Glomerular visceral epithelial cell (primary cell): ENCODE data around the gene IL10RB.

ENCODE experiments used
- DNase-seq: peaks from one replicate; pipeline ENCODE4 v3.0.0-alpha.2; 2016; ENCODE audit errors: extremely low spot score

The IL10RB gene

DNA sequence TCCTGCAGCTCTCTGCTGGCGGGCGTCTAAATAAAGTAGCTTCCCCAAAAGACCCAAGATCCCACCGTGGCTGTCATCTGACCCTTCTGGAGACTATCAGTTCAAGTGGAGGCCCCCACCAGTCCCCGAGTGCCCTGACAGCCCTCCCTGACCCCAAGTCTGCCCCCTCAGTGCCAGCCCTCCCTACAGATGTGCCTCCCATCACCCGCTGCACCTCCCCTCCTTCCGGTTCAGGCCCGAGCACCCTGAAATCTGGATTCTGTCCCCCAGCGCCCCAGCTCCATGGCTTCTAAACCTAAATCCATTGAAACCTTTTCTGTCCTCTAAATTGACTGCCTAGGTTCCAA, 595 bp downstream of the IL10RB start:
- no peak for DNase-seq

DNA sequence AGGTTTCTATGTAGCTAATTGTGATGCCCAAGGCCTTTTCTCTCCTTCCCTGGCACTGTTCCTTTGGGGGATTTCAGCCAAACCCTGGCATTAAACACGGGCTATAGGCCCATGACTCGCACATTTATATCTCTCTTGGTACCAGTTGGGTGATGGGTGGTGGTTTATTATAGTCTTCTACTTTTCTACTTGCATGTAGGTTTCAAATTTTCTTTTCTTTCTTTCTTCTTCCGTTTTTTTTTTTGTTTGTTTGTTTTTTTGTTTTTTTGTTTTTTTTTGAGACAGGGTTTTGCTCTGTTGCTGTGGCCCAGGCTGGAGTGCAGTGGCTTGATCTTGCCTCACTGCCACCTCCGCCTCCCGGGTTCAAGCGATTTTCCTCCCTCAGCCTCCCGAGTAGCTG, 1.1 kb downstream of the IL10RB start:
- DNase-seq, result no peak

DNA sequence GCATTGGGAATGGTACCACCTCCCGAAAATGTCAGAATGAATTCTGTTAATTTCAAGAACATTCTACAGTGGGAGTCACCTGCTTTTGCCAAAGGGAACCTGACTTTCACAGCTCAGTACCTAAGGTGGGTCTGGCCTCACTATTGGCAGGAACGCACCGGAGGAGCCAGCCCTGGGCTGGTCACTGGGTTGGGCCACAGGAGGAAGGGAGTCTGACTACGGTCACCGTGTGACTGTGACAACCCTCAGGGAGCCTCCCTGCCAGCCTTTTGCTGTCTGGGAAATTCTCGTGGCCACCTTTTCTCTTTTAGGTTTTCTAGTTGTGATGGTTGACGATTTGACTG, 2.2 kb downstream of the IL10RB start:
- no peak for DNase-seq

DNA sequence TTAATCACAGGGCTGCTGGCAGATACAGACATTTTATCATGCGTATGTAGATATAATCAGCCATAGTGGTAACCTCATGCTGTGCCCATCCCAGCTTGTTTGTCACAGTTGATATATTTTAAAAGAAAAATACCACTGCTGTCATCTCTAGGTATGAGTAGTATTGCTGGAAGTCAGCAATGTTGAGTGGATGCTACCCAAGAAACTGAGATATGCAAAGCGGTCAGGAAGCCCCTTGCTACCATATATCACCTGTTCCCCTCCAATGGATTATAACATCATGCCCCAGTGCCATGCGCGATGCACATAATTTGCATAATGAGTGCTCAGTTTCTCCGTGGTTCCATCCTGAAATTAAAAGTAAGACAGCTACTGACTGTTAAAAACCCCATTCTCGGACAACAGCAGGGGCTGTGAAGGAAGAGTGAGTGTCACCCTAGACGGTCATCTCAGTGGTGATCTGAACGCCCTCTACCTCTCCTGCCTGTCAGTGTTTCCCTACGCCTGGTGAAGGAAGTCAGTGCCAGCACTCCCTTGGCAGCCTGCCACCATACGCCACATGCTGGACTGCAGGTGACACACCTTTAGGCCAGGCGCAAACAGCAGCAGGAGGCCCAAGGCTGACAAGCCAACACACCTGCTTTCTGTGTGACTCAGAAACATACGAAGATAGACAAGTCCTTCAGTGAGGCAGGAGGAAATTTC, 2.7 kb downstream of the IL10RB start:
- DNase-seq, result no peak

GRCh38 chr21:33270986-33271385, 4.8 kb downstream of the IL10RB start:
- no peak for DNase-seq

GRCh38 chr21:33273044-33273443, 6.9 kb downstream of the IL10RB start:
- no peak for DNase-seq

- DNase-seq, result no peak
Observed at GRCh38 chr21:33278721-33279120, 12.6 kb downstream of the IL10RB start.

GRCh38 chr21:33279330-33279820, 13.2 kb downstream of the IL10RB start:
- DNase-seq, result no peak

- DNase-seq, result no peak
Observed at GRCh38 chr21:33281096-33281652, 15.0 kb downstream of the IL10RB start.

- DNase-seq, result no peak
Observed at GRCh38 chr21:33283203-33283602, 17.0 kb downstream of the IL10RB start.

DNA sequence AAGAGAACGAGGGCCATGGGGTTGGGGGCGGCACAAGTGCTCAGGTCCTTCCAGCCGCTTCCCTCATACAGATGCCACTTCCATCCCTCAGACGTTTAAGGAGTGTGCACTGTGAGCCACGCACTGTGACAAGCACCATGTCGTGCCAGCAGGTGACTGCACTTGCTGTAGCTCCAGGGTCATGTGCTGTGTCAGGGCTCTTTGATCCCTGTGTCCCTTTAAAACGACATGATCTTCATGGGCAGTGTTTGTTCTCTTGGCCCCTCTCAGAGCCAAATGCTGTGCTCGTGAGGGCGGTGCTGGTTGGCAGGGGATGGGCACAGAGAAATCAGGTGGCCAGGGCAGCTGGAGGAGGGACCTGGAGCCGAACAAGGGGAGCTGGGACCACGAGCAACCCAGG, 19.9 kb downstream of the IL10RB start:
- DNase-seq, result no peak

GRCh38 chr21:33286600-33287456, 20.7 kb downstream of the IL10RB start:
- peak; percentile 35 for DNase-seq

DNA sequence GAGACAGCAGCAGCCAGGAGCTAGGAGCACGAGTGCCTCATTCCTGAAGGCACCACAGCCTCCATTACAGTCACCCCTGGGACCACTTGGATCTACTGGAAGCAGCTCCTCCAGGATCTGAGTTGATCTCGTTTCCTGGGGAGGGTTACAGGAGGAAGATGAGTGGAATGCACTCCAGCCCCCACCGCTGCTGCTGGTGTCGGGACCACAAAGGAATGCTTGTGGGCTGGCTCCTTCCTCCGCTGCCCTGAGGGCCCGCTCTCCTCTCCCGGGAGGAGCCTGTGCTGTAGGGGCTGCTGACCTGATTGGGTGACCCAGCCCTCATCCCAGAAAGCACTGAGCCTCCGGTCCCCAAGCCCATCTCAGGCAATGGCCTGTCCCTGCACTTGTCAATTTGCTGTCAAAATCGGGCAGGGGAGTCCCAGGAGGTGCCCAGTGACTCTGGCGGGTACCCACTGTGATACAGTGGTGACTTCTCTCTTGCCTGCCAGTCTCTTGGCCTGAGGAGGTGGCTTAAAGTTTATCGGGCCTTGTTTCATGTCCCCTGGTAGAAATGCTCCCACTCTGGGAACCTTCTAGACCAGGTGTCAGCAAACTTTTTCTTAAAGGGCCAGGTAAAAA, 23.1 kb downstream of the IL10RB start:
- DNase-seq, result peak; percentile 76

GRCh38 chr21:33290441-33290840, 24.3 kb downstream of the IL10RB start:
- DNase-seq, result no peak

GRCh38 chr21:33291686-33292085, 25.5 kb downstream of the IL10RB start:
- DNase-seq, result no peak

DNA sequence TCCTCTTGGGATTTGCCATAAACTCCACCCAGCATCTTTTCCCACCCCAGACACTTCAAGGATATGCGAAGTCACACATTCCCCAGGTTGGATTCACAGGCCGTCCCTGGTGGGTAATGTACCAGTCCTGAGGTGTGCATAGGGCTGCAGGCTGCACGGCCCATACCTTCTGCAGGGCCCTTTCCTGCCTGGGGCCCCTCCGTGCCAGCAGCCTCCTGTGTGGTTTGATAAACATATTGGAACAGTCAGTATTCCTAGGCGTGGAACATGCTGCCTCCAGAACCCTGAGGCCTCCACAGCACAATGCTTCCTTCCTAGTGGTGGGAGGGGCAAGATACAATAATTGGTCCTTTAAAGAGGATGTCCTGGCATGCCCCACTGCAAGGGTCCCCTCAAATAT, 26.6 kb downstream of the IL10RB start:
- DNase-seq, result no peak

GRCh38 chr21:33293136-33293535, 27.0 kb downstream of the IL10RB start:
- no peak for DNase-seq

- DNase-seq, result no peak
Observed at GRCh38 chr21:33293811-33294216, 27.6 kb downstream of the IL10RB start.

DNA sequence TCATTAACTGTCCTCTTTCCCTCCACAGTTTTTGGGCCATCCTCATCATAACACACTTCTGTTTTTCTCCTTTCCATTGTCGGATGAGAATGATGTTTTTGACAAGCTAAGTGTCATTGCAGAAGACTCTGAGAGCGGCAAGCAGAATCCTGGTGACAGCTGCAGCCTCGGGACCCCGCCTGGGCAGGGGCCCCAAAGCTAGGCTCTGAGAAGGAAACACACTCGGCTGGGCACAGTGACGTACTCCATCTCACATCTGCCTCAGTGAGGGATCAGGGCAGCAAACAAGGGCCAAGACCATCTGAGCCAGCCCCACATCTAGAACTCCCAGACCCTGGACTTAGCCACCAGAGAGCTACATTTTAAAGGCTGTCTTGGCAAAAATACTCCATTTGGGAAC, 30.0 kb downstream of the IL10RB start:
- DNase-seq, result no peak

DNA sequence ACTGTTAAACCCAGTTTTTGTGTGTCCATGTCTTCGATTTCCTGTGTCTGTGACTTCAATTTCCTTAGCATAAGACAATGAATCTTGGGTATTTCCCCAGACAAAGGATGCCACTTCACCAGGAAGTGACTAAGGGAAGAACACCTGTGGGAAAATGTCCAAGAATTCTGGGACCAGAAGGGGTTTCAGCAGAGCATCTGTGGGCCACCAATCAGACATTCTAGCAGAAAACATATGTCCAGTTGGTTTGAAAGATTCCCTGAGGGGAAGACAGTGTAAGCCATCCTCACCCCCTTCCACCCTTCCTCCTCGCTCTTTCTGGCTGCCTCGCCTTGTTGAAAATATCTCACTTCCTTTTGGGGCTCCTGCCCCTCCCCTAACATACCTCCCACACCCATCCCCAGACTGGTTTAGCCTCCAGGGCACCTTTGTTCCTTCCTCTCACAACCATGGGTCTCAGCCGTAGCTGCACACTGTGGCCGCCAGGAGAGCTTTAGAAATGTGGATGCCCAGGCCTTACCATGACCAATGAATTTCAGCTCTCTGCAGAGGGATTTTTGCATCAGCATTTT, 33.1 kb downstream of the IL10RB start:
- DNase-seq, result no peak

GRCh38 chr21:33300701-33301631, 34.8 kb downstream of the IL10RB start:
- no peak for DNase-seq
